SK-N-SH treated with all-trans-retinoic acid at 6 μM for 48 hours (cell line): ENCODE results near the gene SIGLEC8.

Experiments used
- CSDC2 ChIP-seq: fragments of 250-450 bp; sonication (Bioruptor Pico); IDR thresholded peaks from 2 replicates; pipeline ENCODE4 v1.5.0; 2020; ENCODE audit warnings: mild to moderate bottlenecking, moderate library complexity
- OSR1 ChIP-seq: fragments of 250-450 bp; sonication (Bioruptor Pico); IDR thresholded peaks from 2 replicates; pipeline ENCODE4 v1.8.0; 2022; ENCODE audit warnings: moderate library complexity, mild to moderate bottlenecking, inconsistent platforms
- TOX ChIP-seq: fragments of 250-450 bp; sonication (Bioruptor Pico); IDR thresholded peaks from 2 replicates; pipeline ENCODE4 v1.8.0; 2021; ENCODE audit warnings: mild to moderate bottlenecking, moderate library complexity, borderline replicate concordance
- ZC3H10 ChIP-seq: fragments of 250-450 bp; sonication (Bioruptor Pico); IDR thresholded peaks from 2 replicates; pipeline ENCODE4 v1.5.1; 2021; ENCODE audit warnings: mild to moderate bottlenecking, moderate library complexity
- ZFP3 ChIP-seq: fragments of 250-450 bp; sonication (Bioruptor Pico); IDR thresholded peaks from 2 replicates; pipeline ENCODE4 v1.5.0; 2020; ENCODE audit warnings: mild to moderate bottlenecking, moderate library complexity
- ZFP30 ChIP-seq: fragments of 450-650 bp; formaldehyde crosslinking; IDR thresholded peaks from 2 replicates; pipeline ENCODE4 v1.5.0; 2022; ENCODE audit warnings: mild to moderate bottlenecking, moderate library complexity
- TF ChIP-seq, protein P1 (sequence below): fragments of 250-450 bp; sonication (Bioruptor Pico); IDR thresholded peaks from 2 replicates; pipeline ENCODE4 v1.8.0; 2020; ENCODE audit warnings: mild to moderate bottlenecking, moderate library complexity, borderline replicate concordance
- TF ChIP-seq, protein P2 (sequence below): fragments of 250-450 bp; sonication (Bioruptor Pico); IDR thresholded peaks from 2 replicates; pipeline ENCODE4 v1.8.0; 2021; ENCODE audit warnings: low read depth, mild to moderate bottlenecking, moderate library complexity, borderline replicate concordance
- TF ChIP-seq, protein P3 (sequence below): fragments of 250-450 bp; sonication (Bioruptor Pico); IDR thresholded peaks from 2 replicates; pipeline ENCODE4 v1.5.1; 2020; ENCODE audit warnings: low read depth, mild to moderate bottlenecking, moderate library complexity

DNA sequence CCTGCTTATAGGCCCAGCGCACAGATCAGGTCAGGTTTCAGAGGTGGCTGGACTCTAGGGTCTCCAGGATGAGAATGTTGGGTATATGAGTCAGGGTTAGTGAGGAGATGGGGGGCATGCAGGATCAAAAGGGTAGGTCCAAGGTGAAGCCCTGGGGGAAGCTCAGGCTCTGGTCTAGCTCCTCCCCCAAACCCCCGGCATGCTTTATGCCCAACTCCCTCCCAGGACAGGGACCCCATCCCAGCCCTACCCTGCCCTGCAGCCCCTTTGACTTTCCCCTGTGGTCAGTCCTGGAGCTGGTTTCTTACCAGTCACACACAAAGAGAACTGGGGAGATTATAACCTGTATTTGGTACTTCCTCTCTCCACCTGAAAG, 10.3 kb upstream of the SIGLEC8 start:
- TF ChIP-seq ZFP3 (CRISPR knock-in tag) (no peak), OSR1 (CRISPR knock-in tag) (no peak), ZFP30 (CRISPR knock-in tag) (no peak), TOX (CRISPR knock-in tag) (no peak), CSDC2 (no peak), ZC3H10 (CRISPR knock-in tag) (no peak)
- TF ChIP-seq, protein P1, sequence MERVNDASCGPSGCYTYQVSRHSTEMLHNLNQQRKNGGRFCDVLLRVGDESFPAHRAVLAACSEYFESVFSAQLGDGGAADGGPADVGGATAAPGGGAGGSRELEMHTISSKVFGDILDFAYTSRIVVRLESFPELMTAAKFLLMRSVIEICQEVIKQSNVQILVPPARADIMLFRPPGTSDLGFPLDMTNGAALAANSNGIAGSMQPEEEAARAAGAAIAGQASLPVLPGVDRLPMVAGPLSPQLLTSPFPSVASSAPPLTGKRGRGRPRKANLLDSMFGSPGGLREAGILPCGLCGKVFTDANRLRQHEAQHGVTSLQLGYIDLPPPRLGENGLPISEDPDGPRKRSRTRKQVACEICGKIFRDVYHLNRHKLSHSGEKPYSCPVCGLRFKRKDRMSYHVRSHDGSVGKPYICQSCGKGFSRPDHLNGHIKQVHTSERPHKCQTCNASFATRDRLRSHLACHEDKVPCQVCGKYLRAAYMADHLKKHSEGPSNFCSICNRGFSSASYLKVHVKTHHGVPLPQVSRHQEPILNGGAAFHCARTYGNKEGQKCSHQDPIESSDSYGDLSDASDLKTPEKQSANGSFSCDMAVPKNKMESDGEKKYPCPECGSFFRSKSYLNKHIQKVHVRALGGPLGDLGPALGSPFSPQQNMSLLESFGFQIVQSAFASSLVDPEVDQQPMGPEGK (CRISPR knock-in tag) = no peak
- TF ChIP-seq, protein P2, sequence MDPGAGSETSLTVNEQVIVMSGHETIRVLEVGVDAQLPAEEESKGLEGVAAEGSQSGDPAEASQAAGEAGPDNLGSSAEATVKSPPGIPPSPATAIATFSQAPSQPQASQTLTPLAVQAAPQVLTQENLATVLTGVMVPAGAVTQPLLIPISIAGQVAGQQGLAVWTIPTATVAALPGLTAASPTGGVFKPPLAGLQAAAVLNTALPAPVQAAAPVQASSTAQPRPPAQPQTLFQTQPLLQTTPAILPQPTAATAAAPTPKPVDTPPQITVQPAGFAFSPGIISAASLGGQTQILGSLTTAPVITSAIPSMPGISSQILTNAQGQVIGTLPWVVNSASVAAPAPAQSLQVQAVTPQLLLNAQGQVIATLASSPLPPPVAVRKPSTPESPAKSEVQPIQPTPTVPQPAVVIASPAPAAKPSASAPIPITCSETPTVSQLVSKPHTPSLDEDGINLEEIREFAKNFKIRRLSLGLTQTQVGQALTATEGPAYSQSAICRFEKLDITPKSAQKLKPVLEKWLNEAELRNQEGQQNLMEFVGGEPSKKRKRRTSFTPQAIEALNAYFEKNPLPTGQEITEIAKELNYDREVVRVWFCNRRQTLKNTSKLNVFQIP (CRISPR knock-in tag) = no peak
- TF ChIP-seq, protein P3, sequence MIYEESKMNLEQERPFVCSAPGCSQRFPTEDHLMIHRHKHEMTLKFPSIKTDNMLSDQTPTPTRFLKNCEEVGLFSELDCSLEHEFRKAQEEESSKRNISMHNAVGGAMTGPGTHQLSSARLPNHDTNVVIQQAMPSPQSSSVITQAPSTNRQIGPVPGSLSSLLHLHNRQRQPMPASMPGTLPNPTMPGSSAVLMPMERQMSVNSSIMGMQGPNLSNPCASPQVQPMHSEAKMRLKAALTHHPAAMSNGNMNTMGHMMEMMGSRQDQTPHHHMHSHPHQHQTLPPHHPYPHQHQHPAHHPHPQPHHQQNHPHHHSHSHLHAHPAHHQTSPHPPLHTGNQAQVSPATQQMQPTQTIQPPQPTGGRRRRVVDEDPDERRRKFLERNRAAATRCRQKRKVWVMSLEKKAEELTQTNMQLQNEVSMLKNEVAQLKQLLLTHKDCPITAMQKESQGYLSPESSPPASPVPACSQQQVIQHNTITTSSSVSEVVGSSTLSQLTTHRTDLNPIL (CRISPR knock-in tag) = no peak
